ENCODE data around the gene RASGRP4.
"Not testable (repeated sequence)": the region's sequence is repeated elsewhere in the genome, so short reads cannot be mapped to it uniquely, and the experiment has no call there.

Gene RASGRP4

DNA sequence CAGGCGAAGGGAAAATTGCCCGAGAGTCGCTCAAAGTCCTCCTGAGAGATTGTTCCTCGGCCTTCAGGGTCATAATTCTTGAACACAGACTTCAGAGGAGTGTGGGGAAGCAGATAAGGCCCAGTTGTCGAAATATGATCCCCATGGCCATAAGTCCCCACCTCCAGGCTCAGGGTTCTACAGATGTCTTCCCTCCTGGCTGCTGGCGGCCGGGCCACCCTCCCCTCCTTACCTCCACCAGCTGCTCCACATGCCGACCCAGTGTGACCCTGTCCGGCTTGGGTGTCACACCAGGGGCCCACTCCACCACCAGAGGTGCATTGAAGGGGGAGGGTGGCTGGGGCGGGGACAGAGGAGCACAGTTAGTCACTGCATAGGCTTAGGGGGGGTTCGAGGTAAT is 13.1 kb downstream of the RASGRP4 start:
- Histone ChIP-seq H3K27ac (no peak overlapping the region), H3K9me3 (ENCODE audit: low read depth, low read length) (no peaks in the 10 kb centered on the region), H3K36me3 (ENCODE audit: insufficient read depth, low read length) (no peaks in the 10 kb centered on the region), H3K9ac (ENCODE audit: insufficient read length) (no peak overlapping the region), H3K4me3 (no peak overlapping the region)
- DNase-seq (ENCODE audit: low read depth, low spot score), result no peak
- TF ChIP-seq EZH2 (IDR thresholded peaks at IDR 0.05) (no peak), FOXP2 (optimal IDR thresholded peaks at IDR 0.05; ENCODE audit: control extremely low read depth, extremely low read length, insufficient read depth) (no peak), POLR2AphosphoS5 (IDR thresholded peaks at IDR 0.05; ENCODE audit: borderline replicate concordance, low read depth, low read length) (no peak)

DNA sequence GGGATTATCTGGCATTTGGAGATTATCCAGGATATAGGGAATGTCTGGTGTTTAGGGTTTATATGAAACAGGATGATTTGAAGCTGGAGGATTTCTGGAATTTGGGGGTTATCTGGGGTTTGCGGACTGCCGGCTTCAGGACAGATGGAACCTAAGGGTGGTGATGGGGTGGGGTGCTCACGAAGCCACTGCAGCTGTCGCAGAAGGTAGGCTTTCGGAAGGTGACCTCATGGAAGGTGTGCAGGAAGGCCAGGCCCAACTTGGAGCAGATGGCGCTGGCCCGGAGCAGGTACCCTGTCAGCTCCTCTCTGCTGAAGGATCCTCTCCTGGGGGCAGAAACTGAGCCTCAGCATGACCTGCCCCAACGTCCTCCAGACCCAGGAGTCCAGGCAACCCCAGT is 13.5 kb downstream of the RASGRP4 start:
- Histone ChIP-seq H3K36me3 (ENCODE audit: insufficient read depth, low read length) (no peaks in the 10 kb centered on the region), H3K9ac (ENCODE audit: insufficient read length) (no peak overlapping the region), H3K4me3 (no peak overlapping the region), H3K9me3 (ENCODE audit: low read depth, low read length) (no peaks in the 10 kb centered on the region), H3K27ac (no peak overlapping the region)
- DNase-seq (ENCODE audit: low read depth, low spot score), result no peak
- TF ChIP-seq FOXP2 (optimal IDR thresholded peaks at IDR 0.05; ENCODE audit: control extremely low read depth, extremely low read length, insufficient read depth) (no peak), EZH2 (IDR thresholded peaks at IDR 0.05) (no peak), POLR2AphosphoS5 (IDR thresholded peaks at IDR 0.05; ENCODE audit: borderline replicate concordance, low read depth, low read length) (no peak)

DNA sequence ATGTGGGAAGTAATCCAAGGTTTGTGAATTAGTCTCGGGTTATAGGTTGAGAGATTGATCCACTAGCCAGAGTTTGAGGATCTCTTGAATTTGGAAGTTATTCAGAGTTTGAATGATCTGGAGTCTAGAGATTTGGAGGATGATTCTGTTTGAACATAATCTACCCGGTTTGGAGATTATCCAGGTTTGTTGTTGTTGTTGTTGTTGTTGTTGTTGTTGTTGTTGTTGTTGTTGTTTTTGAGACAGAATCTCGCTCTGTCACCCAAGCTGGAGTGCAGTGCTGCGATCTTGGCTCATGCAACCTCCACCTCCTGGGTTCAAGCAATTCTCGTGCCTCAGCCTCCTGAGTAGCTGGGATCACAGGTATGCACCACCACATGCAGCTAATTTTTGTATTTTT is 14.1 kb downstream of the RASGRP4 start:
- not testable (repeated sequence) for H3K9me3 ChIP-seq (ENCODE audit: low read depth, low read length); H3K27ac ChIP-seq; H3K4me3 ChIP-seq; DNase-seq (ENCODE audit: low read depth, low spot score); H3K36me3 ChIP-seq (ENCODE audit: insufficient read depth, low read length); H3K9ac ChIP-seq (ENCODE audit: insufficient read length)

DNA sequence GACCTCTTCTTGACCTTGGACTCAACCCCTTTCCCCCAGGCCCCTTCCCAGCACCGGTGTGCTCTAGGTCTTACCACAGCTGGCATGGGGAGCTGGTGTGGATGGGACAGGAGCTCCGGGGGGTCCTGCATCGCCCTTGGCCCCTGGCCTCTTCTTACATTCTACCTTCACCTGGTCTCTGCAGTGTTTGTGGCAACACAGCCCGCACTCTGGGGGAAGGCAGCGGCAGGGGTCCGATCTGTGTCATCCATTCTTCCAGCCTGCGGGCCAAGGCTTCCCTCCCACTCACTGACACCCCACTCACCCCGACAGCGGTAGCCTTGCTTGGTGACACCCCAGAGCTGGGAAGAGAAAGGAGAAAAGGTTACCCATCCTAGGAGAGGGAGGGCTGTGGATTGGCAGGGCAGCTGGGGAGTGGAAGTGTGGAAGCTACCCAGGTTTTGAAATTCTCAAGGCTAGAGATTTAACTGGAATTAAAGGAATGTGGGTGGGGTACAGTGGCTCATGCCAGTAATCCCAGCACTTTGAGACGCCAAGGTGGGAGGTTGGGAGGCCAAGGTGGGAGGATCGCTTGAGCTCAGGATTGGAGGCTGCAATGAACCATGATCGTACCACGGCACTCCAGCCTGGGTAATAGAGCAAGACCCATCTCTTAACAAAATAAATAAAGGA is 14.8 kb downstream of the RASGRP4 start:
- DNase-seq (ENCODE audit: low read depth, low spot score), result no peak
- no peak overlapping the region for H3K9ac ChIP-seq (ENCODE audit: insufficient read length)
- TF ChIP-seq POLR2AphosphoS5 (IDR thresholded peaks at IDR 0.05; ENCODE audit: borderline replicate concordance, low read depth, low read length), result no peak
- no peak for TF ChIP-seq EZH2 (IDR thresholded peaks at IDR 0.05)
- TF ChIP-seq FOXP2 (optimal IDR thresholded peaks at IDR 0.05; ENCODE audit: control extremely low read depth, extremely low read length, insufficient read depth), result no peak
- no peaks in the 10 kb centered on the region for H3K36me3 ChIP-seq (ENCODE audit: insufficient read depth, low read length)
- H3K27ac ChIP-seq, result no peak overlapping the region
- H3K9me3 ChIP-seq (ENCODE audit: low read depth, low read length), result no peaks in the 10 kb centered on the region
- H3K4me3 ChIP-seq, result no peak overlapping the region

DNA sequence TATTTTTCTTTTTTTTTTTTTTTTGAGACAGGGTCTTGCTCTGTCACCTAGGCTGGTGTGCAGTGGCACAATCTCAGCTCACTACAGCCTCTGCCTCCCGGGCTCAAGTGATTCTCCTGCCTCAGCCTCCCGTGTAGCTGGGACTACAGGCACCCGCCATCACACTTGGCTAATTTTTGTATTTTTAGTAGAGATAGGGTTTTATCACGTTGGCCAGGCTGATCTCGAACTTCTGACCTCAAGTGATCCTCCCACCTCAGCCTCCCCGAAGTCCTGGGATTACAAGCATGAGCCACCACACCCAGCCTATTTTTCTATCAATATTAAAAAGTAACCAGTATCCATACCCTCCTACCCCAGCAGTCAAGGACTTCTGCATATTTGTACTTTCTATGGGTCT is 15.6 kb downstream of the RASGRP4 start:
- H3K36me3 ChIP-seq (ENCODE audit: insufficient read depth, low read length); H3K9me3 ChIP-seq (ENCODE audit: low read depth, low read length); H3K9ac ChIP-seq (ENCODE audit: insufficient read length); H3K4me3 ChIP-seq; DNase-seq (ENCODE audit: low read depth, low spot score); H3K27ac ChIP-seq: not testable (repeated sequence)

DNA sequence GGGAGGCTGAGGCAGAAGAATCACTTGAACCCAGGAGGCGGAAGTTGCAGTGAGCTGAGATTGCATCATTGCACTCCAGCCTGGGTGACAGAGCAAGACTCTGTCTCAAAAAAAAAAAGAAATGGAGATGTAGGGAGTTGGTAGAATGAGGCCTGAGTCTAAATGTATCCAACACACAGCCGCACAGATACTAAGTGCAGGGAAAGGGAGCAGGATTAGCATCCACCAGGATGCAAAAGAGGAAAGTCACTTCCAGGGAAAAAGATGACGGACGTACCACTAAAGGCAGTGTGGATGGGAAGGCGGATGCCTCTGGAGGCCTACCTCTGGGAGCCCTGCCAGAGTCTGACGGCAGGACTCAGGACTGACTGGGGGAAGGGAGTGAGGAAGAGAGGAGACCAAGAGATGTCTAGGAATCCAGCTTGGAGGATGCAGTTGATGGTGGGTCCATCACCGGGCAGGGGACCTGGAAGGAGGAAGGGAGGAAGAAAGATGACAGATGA is 16.3 kb downstream of the RASGRP4 start:
- no peaks in the 10 kb centered on the region for H3K36me3 ChIP-seq (ENCODE audit: insufficient read depth, low read length)
- no peak overlapping the region for H3K4me3 ChIP-seq
- no peak overlapping the region for H3K9ac ChIP-seq (ENCODE audit: insufficient read length)
- no peaks in the 10 kb centered on the region for H3K9me3 ChIP-seq (ENCODE audit: low read depth, low read length)
- H3K27ac ChIP-seq, result no peak overlapping the region
- no peak for TF ChIP-seq EZH2 (IDR thresholded peaks at IDR 0.05)
- no peak for TF ChIP-seq FOXP2 (optimal IDR thresholded peaks at IDR 0.05; ENCODE audit: control extremely low read depth, extremely low read length, insufficient read depth)
- no peak for TF ChIP-seq POLR2AphosphoS5 (IDR thresholded peaks at IDR 0.05; ENCODE audit: borderline replicate concordance, low read depth, low read length)
- DNase-seq (ENCODE audit: low read depth, low spot score), result no peak

DNA sequence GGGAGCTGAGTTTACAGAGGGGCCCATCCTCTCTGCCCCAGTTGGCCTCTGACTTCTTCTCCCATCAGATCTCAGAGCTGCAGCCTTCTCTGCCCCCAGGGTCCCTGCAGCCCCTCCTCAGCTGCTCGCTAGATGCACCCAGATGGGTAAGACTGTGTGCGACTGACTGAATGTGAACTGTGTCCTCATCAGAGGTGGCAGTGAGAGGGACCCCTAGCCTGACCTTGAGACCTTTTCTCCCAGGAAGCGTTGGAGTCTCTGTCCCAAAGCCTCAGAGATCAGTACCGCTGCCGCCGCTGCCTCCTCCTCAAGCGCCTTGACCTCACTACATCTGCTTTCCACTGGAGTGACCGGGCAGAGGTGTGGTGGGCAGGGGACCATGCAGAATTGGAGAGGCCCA is 20.7 kb downstream of the RASGRP4 start:
- DNase-seq (ENCODE audit: low read depth, low spot score), result no peak
- H3K9ac ChIP-seq (ENCODE audit: insufficient read length), result no peak overlapping the region
- no peak overlapping the region for H3K27ac ChIP-seq
- no peaks in the 10 kb centered on the region for H3K36me3 ChIP-seq (ENCODE audit: insufficient read depth, low read length)
- no peak for TF ChIP-seq FOXP2 (optimal IDR thresholded peaks at IDR 0.05; ENCODE audit: control extremely low read depth, extremely low read length, insufficient read depth)
- no peak for TF ChIP-seq EZH2 (IDR thresholded peaks at IDR 0.05)
- TF ChIP-seq POLR2AphosphoS5 (IDR thresholded peaks at IDR 0.05; ENCODE audit: borderline replicate concordance, low read depth, low read length), result no peak
- no peak overlapping the region for H3K4me3 ChIP-seq
- H3K9me3 ChIP-seq (ENCODE audit: low read depth, low read length), result no peaks in the 10 kb centered on the region

DNA sequence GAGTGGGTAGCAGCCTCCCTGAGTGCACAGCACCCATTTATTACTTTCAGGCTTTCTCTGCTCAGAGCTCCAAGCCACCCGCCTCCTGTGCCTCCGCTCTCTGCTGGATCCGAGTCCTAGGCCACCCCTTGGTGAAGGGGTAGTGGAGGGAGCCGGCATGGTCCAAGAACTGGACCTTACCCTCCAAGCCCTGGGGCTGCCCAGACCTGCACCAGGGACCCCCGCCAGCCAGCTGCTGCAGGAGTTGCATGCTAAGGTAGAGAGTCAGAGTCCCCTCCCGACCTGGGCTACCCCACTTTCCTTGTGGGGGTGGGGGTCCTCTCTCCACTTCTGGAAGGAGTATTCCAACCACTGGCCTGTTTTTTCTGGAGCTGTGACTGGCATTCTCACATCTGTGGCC is 21.2 kb downstream of the RASGRP4 start:
- no peak overlapping the region for H3K4me3 ChIP-seq
- H3K9ac ChIP-seq (ENCODE audit: insufficient read length), result no peak overlapping the region

DNA sequence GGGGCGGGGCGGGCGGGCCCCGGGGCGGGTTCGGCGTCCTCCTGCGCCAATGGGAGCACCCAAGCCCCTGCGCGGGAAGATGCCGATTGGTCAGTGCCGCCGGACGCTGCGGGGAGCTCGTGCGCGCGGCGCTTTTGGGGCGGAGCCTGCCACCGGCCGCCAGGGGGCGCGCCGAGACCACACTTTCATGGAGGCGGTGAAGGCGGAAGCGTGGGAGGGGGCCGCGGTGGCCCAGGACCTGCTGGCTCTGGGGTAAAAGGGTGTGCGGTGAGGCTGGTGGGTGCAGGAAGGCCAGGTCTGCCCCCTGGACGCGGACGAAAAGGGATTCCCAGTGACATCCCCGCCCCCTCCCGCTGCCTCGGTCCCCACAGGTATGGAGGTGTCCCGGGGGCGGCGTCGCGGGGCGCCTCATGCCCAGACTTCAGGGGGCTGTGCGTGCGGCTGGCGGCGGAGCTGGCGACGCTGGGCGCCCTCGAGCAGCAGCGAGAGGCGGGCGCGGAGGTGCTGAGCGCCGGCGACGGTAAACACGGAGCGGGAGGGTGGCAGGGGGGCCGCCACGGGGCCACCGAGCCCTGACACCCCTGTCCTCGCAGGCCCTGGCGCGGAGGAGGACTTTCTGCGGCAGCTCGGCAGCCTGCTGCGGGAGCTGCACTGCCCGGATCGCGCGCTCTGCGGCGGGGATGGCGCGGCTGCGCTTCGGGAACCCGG is 22.9 kb downstream of the RASGRP4 start, which contains the start of gene FAM98C:
FAM98C (plus strand) TSS at position 127 of the 708 bp plus-strand sequence; CDS start at position 188, 61 bp downstream.
- TF ChIP-seq POLR2AphosphoS5 (IDR thresholded peaks at IDR 0.05; ENCODE audit: borderline replicate concordance, low read depth, low read length) (no peak; the same call in 1 of the 2 replicates), FOXP2 (optimal IDR thresholded peaks at IDR 0.05; ENCODE audit: control extremely low read depth, extremely low read length, insufficient read depth) (no peak), EZH2 (IDR thresholded peaks at IDR 0.05) (no peak)
- peak; percentile 87 for DNase-seq (ENCODE audit: low read depth, low spot score)
- Histone ChIP-seq H3K9ac (ENCODE audit: insufficient read length) (peak within 1 kb of the TSS; percentile 72), H3K9me3 (ENCODE audit: low read depth, low read length) (no peaks in the 10 kb centered on the region), H3K27ac (no peak within 1 kb of the TSS), H3K4me3 (peak within 1 kb of the TSS; percentile 86), H3K36me3 (ENCODE audit: insufficient read depth, low read length) (no peaks in the 10 kb centered on the region)

More for the DNA sequence above, 21.2 kb downstream of the RASGRP4 start:
- Histone ChIP-seq H3K27ac (no peak overlapping the region), H3K9me3 (ENCODE audit: low read depth, low read length) (no peaks in the 10 kb centered on the region), H3K36me3 (ENCODE audit: insufficient read depth, low read length) (no peaks in the 10 kb centered on the region)
- no peak for DNase-seq (ENCODE audit: low read depth, low spot score)
- TF ChIP-seq POLR2AphosphoS5 (IDR thresholded peaks at IDR 0.05; ENCODE audit: borderline replicate concordance, low read depth, low read length), result no peak
- TF ChIP-seq EZH2 (IDR thresholded peaks at IDR 0.05), result no peak
- no peak for TF ChIP-seq FOXP2 (optimal IDR thresholded peaks at IDR 0.05; ENCODE audit: control extremely low read depth, extremely low read length, insufficient read depth)
